Measurements from ENCODE around the gene CTSZ. TPM values are rescaled to one million over a fixed set of nuclear protein-coding genes. Genes with fewer than 3 reads are reported as not detected.
A peak's percentile ranks its signal among the peaks of the same experiment; 100 is the strongest.
"Not testable (repeated sequence)": the region's sequence is repeated elsewhere in the genome, so short reads cannot be mapped to it uniquely, and the experiment has no call there.

The CTSZ gene
- total RNA-seq, 2 experiments from 2014 or later, result 48.9 to 49.2 TPM

DNA sequence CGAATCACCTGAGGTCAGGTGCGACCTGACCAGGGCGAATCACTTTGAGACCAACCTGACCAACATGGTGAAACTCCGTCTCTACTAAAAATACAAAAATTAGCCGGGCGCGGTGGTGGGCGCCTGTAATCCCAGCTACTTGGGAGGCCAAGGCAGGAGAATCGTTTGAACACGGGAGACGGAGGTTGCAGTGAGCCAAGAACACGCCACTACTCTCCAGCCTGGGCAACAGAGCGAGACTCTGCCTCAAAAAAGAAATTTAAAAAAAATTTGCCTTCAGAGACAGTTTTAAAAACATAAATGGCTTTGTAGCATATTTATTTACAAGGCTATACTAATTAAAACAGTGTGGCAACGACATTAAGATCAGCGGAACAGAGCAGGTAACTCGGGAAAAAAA is 34.4 kb upstream of the CTSZ start:
- not testable (repeated sequence) for DNase-seq; ATAC-seq (ENCODE audit: low read depth); H3K9me3 Mint-ChIP-seq; H3K27ac Mint-ChIP-seq; H3K27me3 Mint-ChIP-seq
- peak overlapping the region; percentile 93 for H3K4me3 Mint-ChIP-seq
- H3K4me1 Mint-ChIP-seq, result peaks cover 53% of the 10 kb centered on the region
- peaks cover 21% of the 10 kb centered on the region for H3K36me3 Mint-ChIP-seq
- POLR2A ChIA-PET, result interaction anchor here (1.0 to 4.9 kb wide), 2 partner anchors 9 to 31 kb away, joined by 3 to 59 read pairs; partner anchors contain the start of gene ATP5F1E

DNA sequence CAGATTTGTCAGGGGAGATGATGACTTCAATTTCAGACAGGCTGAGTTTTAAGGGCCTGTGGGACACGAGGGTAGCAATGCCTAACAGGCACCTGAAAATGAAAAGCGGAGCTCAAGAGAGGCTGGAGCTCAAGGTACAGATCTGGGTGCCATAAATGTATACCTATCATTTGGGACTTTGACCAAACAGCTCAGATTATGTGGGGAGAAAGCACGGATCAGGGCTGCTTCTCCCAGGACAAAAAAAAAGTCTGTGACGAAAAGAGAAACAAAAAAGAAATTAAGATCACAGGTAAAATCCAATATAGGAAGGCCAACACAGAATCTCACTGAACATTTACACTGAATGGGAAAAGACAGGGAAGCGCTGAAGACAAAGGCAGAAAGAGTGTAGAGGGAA is 33.6 kb upstream of the CTSZ start:
- Mint-ChIP-seq H3K4me3 (peak overlapping the region; percentile 93), H3K36me3 (peaks cover 24% of the 10 kb centered on the region), H3K9me3 (no peaks in the 10 kb centered on the region), H3K27ac (peak overlapping the region; percentile 6), H3K4me1 (peaks cover 53% of the 10 kb centered on the region), H3K27me3 (no peaks in the 10 kb centered on the region)
- DNase-seq (no peak), ATAC-seq (ENCODE audit: low read depth) (no peak)
- POLR2A ChIA-PET, result interaction anchor here (4.9 kb wide), 1 partner anchor 8 kb away, joined by 59 read pairs; the partner anchor contains the start of gene ATP5F1E

DNA sequence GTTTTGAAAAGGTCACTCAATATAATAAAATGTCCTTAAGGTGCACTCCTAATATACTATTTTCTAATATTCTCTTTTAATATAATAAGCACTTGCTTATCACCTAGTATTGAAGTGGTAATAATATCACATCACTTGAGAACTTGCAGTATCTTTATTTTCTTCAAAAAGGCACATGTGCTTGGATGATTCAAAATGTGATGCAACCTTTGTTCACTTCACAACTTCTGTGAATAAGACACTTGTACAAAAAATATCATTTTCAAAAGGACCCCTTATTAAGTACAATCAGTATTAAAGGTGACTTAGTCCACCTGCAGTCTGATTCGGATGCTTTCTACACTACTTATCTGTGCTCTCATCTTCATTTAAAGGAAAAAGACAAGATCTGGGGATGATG is 32.2 kb upstream of the CTSZ start:
- POLR2A ChIA-PET, result no interaction called here
- DNase-seq, result no peak

DNA sequence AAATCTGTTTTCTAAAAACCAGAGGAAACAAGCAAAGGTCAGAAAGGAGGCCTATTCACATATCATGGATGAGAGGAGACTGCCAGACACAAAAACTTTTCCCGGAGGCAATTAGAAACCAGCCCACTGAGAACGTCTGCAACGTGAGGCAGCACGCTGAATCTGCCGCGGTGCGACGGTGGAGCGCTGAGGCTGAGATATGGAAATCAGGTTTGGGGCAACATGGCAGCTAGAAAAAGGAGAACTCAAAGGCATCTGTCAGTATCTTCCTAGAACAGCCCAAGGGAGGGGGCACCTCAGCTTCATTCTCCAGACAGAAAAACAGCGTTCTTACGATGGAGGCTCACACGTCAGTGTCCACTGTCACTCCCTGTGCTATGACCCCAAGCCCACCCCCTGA is 30.3 kb upstream of the CTSZ start:
- POLR2A ChIA-PET, result no interaction called here
- Mint-ChIP-seq H3K4me3 (no peak overlapping the region), H3K9me3 (no peaks in the 10 kb centered on the region), H3K4me1 (peaks cover 43% of the 10 kb centered on the region), H3K27ac (no peak overlapping the region), H3K36me3 (peaks cover 33% of the 10 kb centered on the region), H3K27me3 (no peaks in the 10 kb centered on the region)
- ATAC-seq (ENCODE audit: low read depth) (no peak), DNase-seq (no peak)

More for the DNA sequence above, 32.2 kb upstream of the CTSZ start:
- no peak for ATAC-seq (ENCODE audit: low read depth)
- Mint-ChIP-seq H3K4me1 (peaks cover 50% of the 10 kb centered on the region), H3K4me3 (peak overlapping the region; percentile 47), H3K9me3 (no peaks in the 10 kb centered on the region), H3K27me3 (no peaks in the 10 kb centered on the region), H3K27ac (peak overlapping the region; percentile 49), H3K36me3 (peaks cover 31% of the 10 kb centered on the region)

DNA sequence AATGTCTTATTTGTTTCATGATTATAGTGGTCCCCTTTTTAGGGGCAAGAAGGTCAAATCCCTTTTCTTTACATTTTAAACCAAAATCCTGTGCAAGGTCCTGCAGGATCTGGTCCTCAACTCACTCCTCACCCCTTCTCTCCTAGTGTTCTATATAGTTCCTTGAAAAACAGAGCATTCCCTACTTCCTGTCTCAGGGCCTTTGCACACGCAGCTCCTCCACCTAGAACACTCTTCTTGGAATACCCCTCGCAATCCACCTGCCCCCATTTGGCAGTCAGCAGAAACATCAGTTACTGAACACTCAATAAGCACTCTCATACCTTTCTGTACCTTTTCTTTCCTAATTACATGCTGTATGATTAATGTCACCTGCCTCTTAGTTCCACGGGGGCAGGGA is 28.3 kb upstream of the CTSZ start:
- no peaks in the 10 kb centered on the region for H3K9me3 Mint-ChIP-seq
- H3K27me3 Mint-ChIP-seq, result no peaks in the 10 kb centered on the region
- H3K27ac Mint-ChIP-seq, result no peak overlapping the region
- POLR2A ChIA-PET, result no interaction called here
- H3K36me3 Mint-ChIP-seq, result peaks cover 30% of the 10 kb centered on the region
- DNase-seq, result no peak
- peaks cover 38% of the 10 kb centered on the region for H3K4me1 Mint-ChIP-seq
- no peak for ATAC-seq (ENCODE audit: low read depth)
- no peak overlapping the region for H3K4me3 Mint-ChIP-seq

DNA sequence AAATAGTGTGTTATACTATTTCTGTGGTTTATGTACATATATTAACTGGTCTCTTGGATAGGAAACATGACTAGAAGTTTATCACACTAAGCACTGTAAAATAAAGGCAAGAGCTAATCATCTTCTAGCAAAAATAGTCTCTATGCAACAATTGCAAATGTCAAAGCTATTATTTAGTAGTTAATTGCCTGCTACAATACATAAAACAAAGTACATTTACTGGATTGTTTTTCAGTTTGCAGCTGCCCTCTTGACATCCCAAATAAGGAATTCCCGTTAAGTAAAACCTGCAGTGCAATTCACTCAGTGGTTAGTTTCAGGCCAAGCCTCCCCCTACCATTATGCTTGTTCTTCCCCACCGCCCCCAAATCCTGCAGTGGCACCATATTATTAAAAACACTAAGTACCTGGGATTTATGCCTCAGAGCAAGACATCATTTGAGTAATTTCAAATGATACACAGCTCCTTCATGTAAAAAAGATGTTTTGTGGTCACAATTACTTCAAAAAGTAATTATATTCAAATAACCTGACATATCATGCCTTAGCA is 26.6 kb upstream of the CTSZ start:
- Mint-ChIP-seq H3K27me3 (no peaks in the 10 kb centered on the region), H3K4me1 (peaks cover 39% of the 10 kb centered on the region), H3K4me3 (peak overlapping the region; percentile 1), H3K36me3 (peaks cover 37% of the 10 kb centered on the region), H3K9me3 (no peaks in the 10 kb centered on the region), H3K27ac (no peak overlapping the region)
- DNase-seq (no peak), ATAC-seq (ENCODE audit: low read depth) (no peak)
- POLR2A ChIA-PET, result interaction anchor here (1.1 to 3.0 kb wide), 3 partner anchors 8 to 144 kb away, joined by 3 to 59 read pairs (median 8); partner anchors contain the start of genes PRELID3B and TUBB1

DNA sequence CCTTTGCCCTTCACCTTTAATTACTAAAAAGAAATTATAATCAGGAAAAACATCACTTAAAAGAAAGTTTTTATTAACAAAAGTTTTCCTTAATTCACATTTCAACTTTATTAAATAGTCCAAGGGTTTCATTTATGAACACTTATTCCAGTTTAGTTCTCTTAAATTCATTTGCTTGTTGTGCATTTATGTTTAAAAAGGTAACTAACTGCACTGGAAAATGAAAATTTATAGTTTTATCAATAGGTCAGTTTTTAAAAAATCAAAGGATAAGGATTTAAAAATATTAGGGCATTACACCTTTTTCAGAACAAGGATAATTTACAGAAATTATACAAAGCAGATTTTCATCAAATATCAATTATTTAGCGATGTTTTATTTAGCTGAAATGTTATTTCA is 26.0 kb upstream of the CTSZ start:
- H3K27ac Mint-ChIP-seq, result peak overlapping the region; percentile 87

DNA sequence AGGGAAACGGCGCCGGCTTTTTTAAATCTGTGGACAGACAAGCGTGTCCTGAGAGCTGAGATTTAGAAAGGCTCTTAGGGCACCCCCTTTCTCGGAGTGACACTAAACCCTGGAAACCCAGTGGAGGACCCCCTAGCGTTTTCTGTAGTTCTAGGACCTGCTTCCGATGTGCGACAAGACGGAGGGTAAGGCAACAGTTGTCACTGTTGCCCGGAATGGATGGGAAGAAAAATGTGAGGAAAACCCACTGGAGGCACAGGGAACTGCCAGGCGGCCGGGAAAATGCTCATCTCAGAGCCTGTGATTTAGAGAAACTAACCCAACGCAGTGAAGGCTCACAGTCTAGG is 25.6 kb upstream of the CTSZ start:
- H3K27me3 Mint-ChIP-seq, result no peaks in the 10 kb centered on the region
- H3K4me3 Mint-ChIP-seq, result peak overlapping the region; percentile 92
- peaks cover 44% of the 10 kb centered on the region for H3K4me1 Mint-ChIP-seq
- H3K9me3 Mint-ChIP-seq, result no peaks in the 10 kb centered on the region
- POLR2A ChIA-PET, result interaction anchor here (0.6 to 3.0 kb wide), 31 partner anchors 9 to 382 kb away, joined by 3 to 59 read pairs (median 6); partner anchors contain the start of genes NELFCD, PRELID3B, STX16 and TUBB1
- no peak for DNase-seq
- H3K27ac Mint-ChIP-seq, result peak overlapping the region; percentile 87
- no peak for ATAC-seq (ENCODE audit: low read depth)
- peaks cover 40% of the 10 kb centered on the region for H3K36me3 Mint-ChIP-seq

More for the DNA sequence above, 26.0 kb upstream of the CTSZ start:
- H3K4me1 Mint-ChIP-seq, result peaks cover 43% of the 10 kb centered on the region
- no peak for ATAC-seq (ENCODE audit: low read depth)
- DNase-seq, result no peak
- H3K27me3 Mint-ChIP-seq, result no peaks in the 10 kb centered on the region
- H3K36me3 Mint-ChIP-seq, result peaks cover 40% of the 10 kb centered on the region
- POLR2A ChIA-PET, result interaction anchor here (0.9 to 3.0 kb wide), 12 partner anchors 9 to 382 kb away, joined by 3 to 59 read pairs (median 8); partner anchors contain the start of genes PRELID3B, STX16, TUBB1 and ZNF831
- H3K9me3 Mint-ChIP-seq, result no peaks in the 10 kb centered on the region
- H3K4me3 Mint-ChIP-seq, result peak overlapping the region; percentile 92

DNA sequence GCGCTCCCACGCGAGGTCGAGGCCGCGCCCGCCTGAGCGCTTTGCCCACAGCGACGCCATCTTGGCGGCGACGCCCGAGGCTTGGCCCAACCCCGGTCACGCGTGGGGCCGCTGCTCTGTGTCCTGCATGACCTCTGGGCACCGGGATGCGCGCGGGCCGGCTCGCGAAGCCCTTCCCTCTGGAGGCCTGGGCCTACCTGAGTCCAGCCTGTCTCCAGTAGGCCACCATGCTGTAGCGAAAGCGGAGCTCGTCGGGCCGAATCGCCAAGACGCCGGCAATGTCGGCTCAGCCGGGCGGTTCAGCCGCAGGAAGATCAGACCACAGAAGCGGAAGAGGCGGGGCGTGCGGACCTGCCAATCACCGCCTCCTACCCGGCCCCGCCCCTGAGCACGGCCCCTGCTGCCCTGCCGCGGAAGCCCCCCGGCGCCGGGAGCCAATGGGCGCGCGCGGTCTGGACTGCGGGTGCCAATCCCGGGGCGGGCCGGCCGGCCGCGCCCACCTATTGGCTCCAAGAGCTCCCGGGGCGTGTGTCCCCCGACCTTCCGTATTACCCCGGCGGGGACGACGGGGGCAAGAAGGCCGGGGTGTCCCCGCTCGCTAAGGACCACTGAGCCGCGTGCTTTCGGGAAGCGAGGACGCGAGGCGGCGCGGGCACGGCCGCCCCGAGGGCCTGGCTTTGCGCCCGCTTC is 25.1 kb upstream of the CTSZ start, which contains the start of gene ATP5F1E:
Gene ATP5F1E, minus strand, starts transcription at position 313 of the 690 bp plus-strand sequence. Its CDS starts 84 bp downstream, at position 229.
- peak within 1 kb of the TSS; percentile 92 for H3K4me3 Mint-ChIP-seq
- H3K27ac Mint-ChIP-seq, result peak within 1 kb of the TSS; percentile 92
- no peaks in the 10 kb centered on the region for H3K27me3 Mint-ChIP-seq
- peak; percentile 99 for DNase-seq
- no peaks in the 10 kb centered on the region for H3K9me3 Mint-ChIP-seq
- ATAC-seq (ENCODE audit: low read depth), result peak; percentile 99
- POLR2A ChIA-PET, result interaction anchor here (0.6 to 3.0 kb wide), 34 partner anchors 9 to 381 kb away, joined by 3 to 59 read pairs (median 6); partner anchors contain the start of genes NELFCD, PRELID3B, STX16 and TUBB1
- H3K36me3 Mint-ChIP-seq, result peaks cover 42% of the 10 kb centered on the region
- H3K4me1 Mint-ChIP-seq, result peaks cover 47% of the 10 kb centered on the region

DNA sequence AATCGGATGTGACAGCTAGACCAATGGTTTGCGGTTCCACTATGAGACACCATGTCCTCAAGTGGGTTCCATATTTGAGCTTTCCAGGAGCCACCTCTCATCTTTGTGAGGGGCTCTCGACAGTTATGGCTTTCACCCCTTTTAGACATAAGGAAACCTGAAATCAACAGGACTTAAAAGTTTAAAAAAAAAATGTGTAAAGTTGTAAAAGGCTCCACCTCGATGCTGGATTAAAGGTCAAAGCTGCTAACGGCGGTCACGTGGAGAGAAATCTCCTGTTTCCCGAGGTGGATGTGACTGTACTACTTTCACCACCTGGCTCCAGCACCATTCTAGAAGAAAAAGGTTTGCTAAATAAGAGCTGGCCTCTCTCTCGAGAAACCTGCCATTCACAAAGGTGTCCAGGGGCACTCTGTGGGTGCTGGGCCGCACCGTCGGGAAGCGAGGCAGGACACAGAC is 24.5 kb upstream of the CTSZ start:
- Mint-ChIP-seq H3K4me1 (peaks cover 48% of the 10 kb centered on the region), H3K27ac (peak overlapping the region; percentile 92), H3K27me3 (no peaks in the 10 kb centered on the region), H3K4me3 (peak overlapping the region; percentile 92), H3K9me3 (no peaks in the 10 kb centered on the region), H3K36me3 (peaks cover 44% of the 10 kb centered on the region)
- ATAC-seq (ENCODE audit: low read depth), result no peak
- no peak for DNase-seq
- POLR2A ChIA-PET, result interaction anchor here (0.7 to 3.0 kb wide), 24 partner anchors 8 to 379 kb away, joined by 3 to 59 read pairs (median 8); partner anchors contain the start of genes NELFCD, PRELID3B, TUBB1 and ZNF831

DNA sequence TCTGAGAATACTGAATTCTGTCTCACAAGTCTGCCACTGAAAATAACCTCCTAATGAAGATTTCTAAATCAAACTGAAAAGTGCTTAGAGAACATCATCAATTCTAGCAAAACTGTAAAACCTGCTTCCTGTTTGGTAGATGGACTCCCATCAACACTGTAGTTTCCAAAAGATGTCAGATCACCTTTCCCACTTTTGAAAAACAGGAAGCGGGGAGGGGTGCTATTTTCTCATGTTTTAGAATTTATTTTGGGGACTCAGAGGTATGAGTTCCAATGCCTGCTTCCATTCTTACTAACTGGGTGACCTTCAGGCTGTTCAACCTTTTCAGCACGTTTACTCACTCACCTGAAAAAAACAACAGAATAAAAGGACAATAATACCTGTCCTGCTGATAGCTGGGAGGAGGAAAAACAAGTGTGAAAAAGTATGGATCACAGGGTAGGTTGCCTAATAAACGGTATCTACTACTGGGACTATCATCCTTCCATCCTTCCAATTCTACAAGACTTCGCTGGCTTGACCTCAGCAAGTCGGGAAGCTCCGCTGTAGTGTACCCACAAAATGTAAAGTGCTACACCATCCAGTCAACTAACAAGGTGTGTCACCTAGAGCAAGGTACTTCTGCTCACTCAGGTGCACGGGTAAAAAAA is 24.0 kb upstream of the CTSZ start:
- H3K4me3 Mint-ChIP-seq, result peak overlapping the region; percentile 92
- H3K4me1 Mint-ChIP-seq, result peaks cover 49% of the 10 kb centered on the region
- H3K36me3 Mint-ChIP-seq, result peaks cover 44% of the 10 kb centered on the region
- POLR2A ChIA-PET, result interaction anchor here (0.7 to 3.0 kb wide), 15 partner anchors 11 to 379 kb away, joined by 4 to 59 read pairs (median 9); partner anchors contain the start of genes NELFCD, PRELID3B and ZNF831
- H3K9me3 Mint-ChIP-seq, result no peaks in the 10 kb centered on the region
- DNase-seq (no peak), ATAC-seq (ENCODE audit: low read depth) (no peak)
- no peaks in the 10 kb centered on the region for H3K27me3 Mint-ChIP-seq
- H3K27ac Mint-ChIP-seq, result peak overlapping the region; percentile 92

DNA sequence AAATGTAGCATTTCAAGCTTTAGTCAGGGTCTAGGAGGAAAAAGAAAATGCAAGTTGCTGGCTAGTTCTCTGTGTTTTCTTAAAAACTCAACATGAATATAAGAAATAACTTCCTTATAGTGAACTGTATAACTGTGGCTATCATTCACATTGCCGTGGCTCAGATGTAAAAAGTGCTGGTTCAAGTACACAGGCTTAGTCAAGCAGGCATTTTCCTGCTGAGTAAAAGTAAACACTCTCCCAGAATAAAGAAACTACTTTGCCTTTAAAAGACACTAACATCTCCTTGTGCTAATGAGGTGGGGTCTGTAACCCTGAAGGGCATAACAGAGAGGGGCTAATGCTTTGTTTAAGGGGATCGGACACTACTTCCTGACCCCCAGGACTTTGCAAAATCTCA is 21.8 kb upstream of the CTSZ start:
- Mint-ChIP-seq H3K4me1 (peaks cover 49% of the 10 kb centered on the region), H3K27me3 (no peaks in the 10 kb centered on the region), H3K9me3 (no peaks in the 10 kb centered on the region), H3K27ac (no peak overlapping the region), H3K36me3 (peaks cover 45% of the 10 kb centered on the region), H3K4me3 (peak overlapping the region; percentile 60)
- DNase-seq (no peak), ATAC-seq (ENCODE audit: low read depth) (no peak)
- POLR2A ChIA-PET, result interaction anchor here (1.2 to 2.2 kb wide), 2 partner anchors 11 to 14 kb away, joined by 4 to 5 read pairs; no protein-coding TSS in a partner anchor
